Measurements from ENCODE around the gene MEGF11.

GRCh38 chr15:66161575-66162118 lies 91.9 kb downstream of the MEGF11 start:
- TF ChIP-seq, protein P1, sequence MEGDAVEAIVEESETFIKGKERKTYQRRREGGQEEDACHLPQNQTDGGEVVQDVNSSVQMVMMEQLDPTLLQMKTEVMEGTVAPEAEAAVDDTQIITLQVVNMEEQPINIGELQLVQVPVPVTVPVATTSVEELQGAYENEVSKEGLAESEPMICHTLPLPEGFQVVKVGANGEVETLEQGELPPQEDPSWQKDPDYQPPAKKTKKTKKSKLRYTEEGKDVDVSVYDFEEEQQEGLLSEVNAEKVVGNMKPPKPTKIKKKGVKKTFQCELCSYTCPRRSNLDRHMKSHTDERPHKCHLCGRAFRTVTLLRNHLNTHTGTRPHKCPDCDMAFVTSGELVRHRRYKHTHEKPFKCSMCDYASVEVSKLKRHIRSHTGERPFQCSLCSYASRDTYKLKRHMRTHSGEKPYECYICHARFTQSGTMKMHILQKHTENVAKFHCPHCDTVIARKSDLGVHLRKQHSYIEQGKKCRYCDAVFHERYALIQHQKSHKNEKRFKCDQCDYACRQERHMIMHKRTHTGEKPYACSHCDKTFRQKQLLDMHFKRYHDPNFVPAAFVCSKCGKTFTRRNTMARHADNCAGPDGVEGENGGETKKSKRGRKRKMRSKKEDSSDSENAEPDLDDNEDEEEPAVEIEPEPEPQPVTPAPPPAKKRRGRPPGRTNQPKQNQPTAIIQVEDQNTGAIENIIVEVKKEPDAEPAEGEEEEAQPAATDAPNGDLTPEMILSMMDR (conservative IDR thresholded peaks at IDR 0.05; ENCODE audit: low read length), result no peak
- TF ChIP-seq EZH2phosphoT487 (IDR thresholded peaks at IDR 0.05; ENCODE audit: borderline replicate concordance, low read depth, low read length), result no peak
